Lung (tissue), 12 donors: Measurements from ENCODE around the gene LINC00237. TPM values are rescaled to one million over a fixed set of nuclear protein-coding genes. Genes with fewer than 3 reads are reported as not detected.

ENCODE experiments used
- ATAC-seq: fragments of 200-7000 bp; cut with Tn5 transposase; one replicate; pipeline ENCODE4 v1.9.1; 2020; ENCODE audit warnings: moderate number of reproducible peaks; ENCODE audit not compliant: insufficient read depth, low FRiP score
- DNase-seq, 3 donors: peaks; one replicate each; pipeline ENCODE4 v3.0.0-alpha.2; 2013 to 2017
- H3K27ac ChIP-seq, 2 donors: one replicate each; pipeline ENCODE4 v1.5.1; 2013; ENCODE audit warnings: mild to moderate bottlenecking in 2 of 2, moderate library complexity in 2 of 2, control low read depth in 1 of 2, inconsistent platforms in 1 of 2, low read depth in 1 of 2, low read length in 1 of 2
- H3K27me3 ChIP-seq, 3 donors: one replicate each; pipeline ENCODE4 v1.5.1; 2013; ENCODE audit warnings: low read length in 2 of 3; ENCODE audit not compliant: control insufficient read depth in 3 of 3, insufficient read depth in 3 of 3
- H3K36me3 ChIP-seq, 4 donors: one replicate each; pipeline ENCODE4 v1.5.1; 2013; ENCODE audit warnings: low read length in 4 of 4, mild to moderate bottlenecking in 1 of 4, moderate library complexity in 1 of 4; ENCODE audit not compliant: control insufficient read depth in 4 of 4, insufficient read depth in 4 of 4
- H3K4me1 ChIP-seq, 5 donors: one replicate each; pipeline ENCODE4 v1.5.1; 2013; ENCODE audit warnings: low read length in 5 of 5, mild to moderate bottlenecking in 2 of 5, moderate library complexity in 1 of 5; ENCODE audit not compliant: control insufficient read depth in 5 of 5, insufficient read depth in 5 of 5
- H3K4me3 ChIP-seq: one replicate; pipeline ENCODE4 v1.5.1; 2013; ENCODE audit warnings: mild to moderate bottlenecking, control low read depth, moderate library complexity
- H3K9ac ChIP-seq, 2 donors: one replicate each; pipeline ENCODE4 v1.5.1; 2013; ENCODE audit warnings: low read length in 2 of 2, control low read depth in 1 of 2; ENCODE audit not compliant: insufficient read depth in 1 of 2
- H3K9me3 ChIP-seq, 4 donors: one replicate each; pipeline ENCODE4 v1.5.1; 2013; ENCODE audit warnings: low read length in 3 of 4, mild to moderate bottlenecking in 1 of 4, moderate library complexity in 1 of 4; ENCODE audit not compliant: control insufficient read depth in 4 of 4, insufficient read depth in 3 of 4
- WGBS, 2 donors: extraction: QIAGEN DNeasy Blood & Tissue Kit; methylation state at CpG; one replicate each; pipeline ENCODE4 v1.1.7; 2013; 5-methylcytosine and 5-hydroxymethylcytosine counted together
- polyA plus RNA-seq, 2 donors: library from polyadenylated mRNA; stranded (reverse); fragments of 200-250 nt; gene quantifications; one replicate each; pipeline ENCODE4 v1.2.1, GENCODE V29; 2013
- total RNA-seq, 2 donors: library from RNA; depleted of rRNA in 1 of 2; stranded (reverse); fragments of >200 nt in 1 of 2; gene quantifications; one replicate each; pipeline ENCODE4 v1.2.1, GENCODE V29; 2014 to 2021
- TF ChIP-seq, protein P1 (sequence below): IDR thresholded peaks from 2 replicates; pipeline ENCODE4 v1.5.1; 2012; ENCODE audit warnings: mild to moderate bottlenecking; ENCODE audit errors: control extremely low read depth, extremely low read depth
- donor health status: control.
- donor health status: control.
- donor health status: Bipolar disorder and iron deficiency.
- donor health status: healthy.
- donor health status: DM: yes; HTN: yes; CAD: no.

LINC00237 gene
- total and polyA plus RNA-seq, 4 donors: 0.03 TPM; not detected in 3

DNA sequence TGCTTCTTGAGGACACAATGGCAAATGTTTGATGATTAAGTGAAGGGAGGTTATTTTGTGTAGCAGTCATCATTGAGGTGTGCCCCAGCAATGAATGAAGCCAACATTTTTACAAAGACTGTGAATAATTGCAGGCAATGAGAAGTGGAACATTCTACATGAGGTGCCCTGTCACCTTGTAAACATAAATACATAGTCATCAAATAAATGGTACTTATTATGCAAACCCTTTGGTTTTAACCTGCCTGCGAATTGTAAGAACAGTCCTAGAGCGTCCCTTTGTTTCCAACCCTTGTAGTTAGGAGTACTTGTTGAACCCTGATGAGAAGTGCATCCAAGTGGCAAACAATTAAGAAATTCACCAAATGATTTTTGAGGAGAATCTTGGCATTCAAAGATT is 12.6 kb upstream of the LINC00237 start:
- 92 to 98% methylated on average over 2 of the region's 2 CpGs for WGBS, 2 donors
- Histone ChIP-seq H3K27me3 (peaks cover 0 to 26% (median 3%) of the 10 kb centered on the region in 3 donors), H3K4me1 (no peaks in the 10 kb centered on the region), H3K9ac (no peak overlapping the region), H3K36me3 (no peaks in the 10 kb centered on the region), H3K27ac (no peak overlapping the region), H3K4me3 (no peak overlapping the region), H3K9me3 (peaks cover 0 to 2% (median 0%) of the 10 kb centered on the region in 4 donors)
- TF ChIP-seq, protein P1, sequence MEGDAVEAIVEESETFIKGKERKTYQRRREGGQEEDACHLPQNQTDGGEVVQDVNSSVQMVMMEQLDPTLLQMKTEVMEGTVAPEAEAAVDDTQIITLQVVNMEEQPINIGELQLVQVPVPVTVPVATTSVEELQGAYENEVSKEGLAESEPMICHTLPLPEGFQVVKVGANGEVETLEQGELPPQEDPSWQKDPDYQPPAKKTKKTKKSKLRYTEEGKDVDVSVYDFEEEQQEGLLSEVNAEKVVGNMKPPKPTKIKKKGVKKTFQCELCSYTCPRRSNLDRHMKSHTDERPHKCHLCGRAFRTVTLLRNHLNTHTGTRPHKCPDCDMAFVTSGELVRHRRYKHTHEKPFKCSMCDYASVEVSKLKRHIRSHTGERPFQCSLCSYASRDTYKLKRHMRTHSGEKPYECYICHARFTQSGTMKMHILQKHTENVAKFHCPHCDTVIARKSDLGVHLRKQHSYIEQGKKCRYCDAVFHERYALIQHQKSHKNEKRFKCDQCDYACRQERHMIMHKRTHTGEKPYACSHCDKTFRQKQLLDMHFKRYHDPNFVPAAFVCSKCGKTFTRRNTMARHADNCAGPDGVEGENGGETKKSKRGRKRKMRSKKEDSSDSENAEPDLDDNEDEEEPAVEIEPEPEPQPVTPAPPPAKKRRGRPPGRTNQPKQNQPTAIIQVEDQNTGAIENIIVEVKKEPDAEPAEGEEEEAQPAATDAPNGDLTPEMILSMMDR: no peak
- ATAC-seq: no peak
- no peak for DNase-seq

DNA sequence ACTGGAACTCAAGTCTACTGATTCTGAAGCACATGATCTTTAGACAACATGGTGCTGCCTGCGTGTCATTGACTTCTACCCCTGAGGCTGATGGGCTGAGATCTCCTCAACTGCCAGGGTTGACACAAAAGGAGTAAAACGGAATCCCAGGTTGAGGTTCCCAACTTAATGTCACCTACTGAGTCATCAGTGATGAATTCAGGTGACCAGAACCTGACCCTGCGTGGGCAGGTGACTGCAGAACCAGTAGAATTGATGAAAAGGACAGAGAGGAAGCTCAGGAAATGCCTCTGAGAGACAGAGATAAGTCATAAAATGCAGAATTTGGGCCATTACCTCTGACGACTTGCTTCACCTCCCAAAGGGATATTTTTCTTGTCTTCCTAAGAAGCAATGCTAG is 12.0 kb upstream of the LINC00237 start:
- no peaks in the 10 kb centered on the region for H3K4me1 ChIP-seq
- H3K27me3 ChIP-seq: peaks cover 0 to 33% (median 10%) of the 10 kb centered on the region in 3 donors
- H3K9me3 ChIP-seq: peaks cover 0 to 2% (median 0%) of the 10 kb centered on the region in 4 donors
- no peak overlapping the region for H3K27ac ChIP-seq
- TF ChIP-seq, protein P1: no peak
- DNase-seq (no peak), ATAC-seq (no peak)
- WGBS, 2 donors: 67 to 76% methylated on average over 4 of the region's 4 CpGs
- no peak overlapping the region for H3K9ac ChIP-seq
- H3K36me3 ChIP-seq: no peaks in the 10 kb centered on the region
- no peak overlapping the region for H3K4me3 ChIP-seq

DNA sequence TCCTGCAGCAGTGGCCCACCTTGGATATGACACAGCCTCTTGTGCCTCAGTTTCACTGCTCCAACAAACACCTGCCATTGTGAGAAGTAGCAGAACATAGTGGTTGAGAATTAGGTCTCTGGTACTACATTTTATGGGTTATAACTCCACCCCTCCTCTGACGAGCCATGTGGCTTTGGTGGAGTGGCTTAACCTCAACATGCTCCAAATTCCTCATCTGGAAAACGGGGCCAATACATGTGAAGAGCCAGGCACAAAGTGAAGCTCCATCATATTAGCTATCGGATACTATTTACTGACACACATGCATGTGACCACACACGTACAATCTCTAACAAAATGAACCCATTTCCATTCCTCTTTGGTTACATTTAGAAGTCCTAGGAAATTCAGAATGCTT is 11.4 kb upstream of the LINC00237 start:
- Histone ChIP-seq H3K36me3 (no peaks in the 10 kb centered on the region), H3K4me1 (no peaks in the 10 kb centered on the region), H3K9ac (no peak overlapping the region), H3K27me3 (peaks cover 0 to 37% (median 12%) of the 10 kb centered on the region in 3 donors), H3K9me3 (peaks cover 0 to 2% (median 0%) of the 10 kb centered on the region in 4 donors), H3K27ac (no peak overlapping the region), H3K4me3 (no peak overlapping the region)
- WGBS, 2 donors: 77 to 79% methylated on average over 4 of the region's 4 CpGs
- DNase-seq: no peak
- TF ChIP-seq, protein P1: no peak
- ATAC-seq: no peak

DNA sequence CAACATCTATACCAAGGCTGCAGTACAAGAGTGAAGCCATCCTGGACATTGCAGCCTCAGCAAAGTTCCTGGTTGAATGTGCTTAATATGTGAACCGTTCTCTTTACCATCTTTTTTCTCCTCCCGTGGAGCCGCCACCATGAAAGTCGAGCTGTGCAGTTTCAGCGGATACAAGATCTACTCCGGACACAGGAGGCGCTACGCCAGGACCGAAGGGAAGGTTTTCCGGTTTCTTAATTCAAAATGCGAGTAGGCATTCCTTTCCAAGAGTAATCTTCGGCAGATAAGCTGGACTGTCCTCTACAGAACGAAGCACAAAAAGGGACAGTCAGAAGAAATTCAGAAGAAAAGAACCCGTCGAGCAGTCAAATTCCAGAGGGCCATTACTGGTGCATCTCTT is 8.4 kb upstream of the LINC00237 start:
- peaks cover 0 to 58% (median 31%) of the 10 kb centered on the region in 3 donors for H3K27me3 ChIP-seq
- 91 to 94% methylated on average over 15 of the region's 15 CpGs for WGBS, 2 donors
- TF ChIP-seq, protein P1: no peak

More for the DNA sequence above, 8.4 kb upstream of the LINC00237 start:
- H3K9me3 ChIP-seq: peaks cover 0 to 2% (median 0%) of the 10 kb centered on the region in 4 donors
- DNase-seq (no peak), ATAC-seq (no peak)
- no peaks in the 10 kb centered on the region for H3K4me1 ChIP-seq
- no peak overlapping the region for H3K9ac ChIP-seq
- no peak overlapping the region for H3K27ac ChIP-seq
- H3K36me3 ChIP-seq: no peaks in the 10 kb centered on the region
- no peak overlapping the region for H3K4me3 ChIP-seq
